ENCODE results near the gene C19orf53.

GRCh38 chr19:13782537-13782936 lies 8.3 kb downstream of the C19orf53 start:
- TF ChIP-seq POLR2A (IDR thresholded peaks at IDR 0.05): no peak
- no peak for TF ChIP-seq CTCF (IDR thresholded peaks at IDR 0.05)
